Sigmoid colon (tissue), 7 donors: ENCODE data around the gene CSPG4. TPM values are rescaled to one million over a fixed set of nuclear protein-coding genes. Genes with fewer than 3 reads are reported as not detected.
"Not testable (repeated sequence)": the region's sequence is repeated elsewhere in the genome, so short reads cannot be mapped to it uniquely, and the experiment has no call there.

Source experiments
- DNase-seq: peaks from one replicate; pipeline ENCODE4 v3.0.0-alpha.2; 2019
- H3K27ac ChIP-seq, 4 donors: fragments of 200-600 bp; sonication (generic); one replicate each; pipeline ENCODE4 v1.5.1; 2016 to 2019; ENCODE audit warnings: mild to moderate bottlenecking in 1 of 4
- H3K27me3 ChIP-seq, 3 donors: fragments of 200-600 bp; sonication (generic); one replicate each; pipeline ENCODE4 v1.5.1; 2019; ENCODE audit warnings: mild to moderate bottlenecking in 1 of 3
- H3K36me3 ChIP-seq, 4 donors: fragments of 200-600 bp; sonication (generic); one replicate each; pipeline ENCODE4 v1.5.1; 2016 to 2019
- H3K4me1 ChIP-seq, 4 donors: fragments of 200-600 bp; sonication (generic); one replicate each; pipeline ENCODE4 v1.5.1; 2017 to 2019
- H3K4me3 ChIP-seq, 4 donors: fragments of 200-600 bp; sonication (generic); one replicate each; pipeline ENCODE4 v1.5.1; 2017 to 2019; ENCODE audit warnings: mild to moderate bottlenecking in 2 of 4, moderate library complexity in 1 of 4
- H3K9me3 ChIP-seq, 4 donors: fragments of 200-600 bp in 3 of 4; sonication (generic) in 3 of 4; one replicate each; pipeline versions ENCODE4 v1.5.1 to v1.6.1; 2013 to 2019
- EP300 ChIP-seq, 4 donors: sonication (generic); formaldehyde crosslinking; IDR thresholded peaks; one replicate each; pipeline ENCODE4 v1.6.1; 2017; ENCODE audit warnings: antibody characterized with exemption in 4 of 4
- POLR2A ChIP-seq, 2 donors: fragments of 450-650 bp; IDR thresholded peaks; one replicate each; pipeline ENCODE4 v1.6.1; 2016; ENCODE audit warnings: antibody characterized with exemption in 2 of 2, mild to moderate bottlenecking in 2 of 2, moderate library complexity in 2 of 2
- POLR2AphosphoS5 ChIP-seq, 4 donors: sonication (generic); formaldehyde crosslinking; IDR thresholded peaks; one replicate each; pipeline ENCODE4 v1.6.1; 2017; ENCODE audit warnings: antibody characterized with exemption in 4 of 4
- WGBS, 2 donors: extraction: QIAGEN DNeasy Blood & Tissue Kit; methylation state at CpG; one replicate each; pipeline ENCODE4 v1.1.7; 2013; 5-methylcytosine and 5-hydroxymethylcytosine counted together
- intact Hi-C: fragments of 100-400 bp; cut with DNase I; formaldehyde crosslinking; loops from one replicate; pipeline ENCODE4 v1.15.1; 2023
- polyA plus RNA-seq, 3 donors: library from polyadenylated mRNA; stranded (reverse); fragments of 200-250 nt; gene quantifications; one replicate each; pipeline ENCODE4 v1.2.3, GENCODE V29; 2013
- total RNA-seq, 4 donors: library from RNA; depleted of rRNA; stranded (reverse); fragments of >200 nt; gene quantifications; one replicate each; pipeline ENCODE4 v1.1.0, GENCODE V29; 2016
- TF ChIP-seq, protein P1 (sequence below), 4 experiments: fragments of 450-650 bp in 3 of 4; fragments of 200-600 bp in 1 of 4; IDR thresholded peaks; one replicate each; pipeline ENCODE4 v1.5.1; 2016 to 2019; ENCODE audit warnings: antibody characterized with exemption in 4 of 4, mild to moderate bottlenecking in 3 of 4, moderate library complexity in 2 of 4
- donor health status: healthy with polysubstance abuse.
- donor health status: Bipolar disorder and iron deficiency.
- donor health status: healthy.

CSPG4 gene
- total and polyA plus RNA-seq, 7 donors: 0.23 to 151 (median 45.7) TPM

DNA sequence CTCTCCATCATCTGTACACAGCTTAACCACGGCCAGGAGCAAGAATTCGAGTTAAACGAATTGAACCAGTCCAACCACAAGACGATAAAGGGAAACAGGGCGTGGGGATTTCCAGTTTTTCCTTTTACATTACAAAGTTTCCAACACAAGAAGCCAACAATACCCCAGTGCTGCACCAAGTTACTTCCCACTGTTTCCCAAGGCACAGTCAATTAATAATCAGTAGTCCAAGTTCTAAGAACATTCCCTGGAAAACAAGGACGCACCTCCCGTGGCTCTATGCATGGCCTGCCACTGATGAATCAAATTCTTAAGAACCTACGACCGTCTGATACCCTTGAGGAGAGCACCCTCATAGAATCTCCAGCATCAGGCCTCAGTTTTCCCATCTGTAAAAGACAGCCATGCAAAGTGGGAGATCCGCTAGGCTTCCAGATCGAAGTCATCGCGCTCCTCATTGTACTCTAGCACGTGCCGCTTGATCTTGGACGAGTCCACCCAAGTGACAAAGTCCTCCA lies 73.4 kb downstream of the CSPG4 start:
- intact Hi-C loops: loop anchor here (5.0 kb wide), 3 partner anchors 43 to 163 kb away; no protein-coding TSS in a partner anchor
- Histone ChIP-seq H3K27ac (peak overlapping the region; percentile 88 to 93 (median 92)), H3K9me3 (no peaks in the 10 kb centered on the region), H3K4me1 (peaks cover 0 to 41% (median 29%) of the 10 kb centered on the region in 4 donors), H3K4me3 (peak overlapping the region; percentile 76 to 84 (median 81)), H3K36me3 (no peaks in the 10 kb centered on the region), H3K27me3 (no peaks in the 10 kb centered on the region)
- 1% methylated on average over 16 of the region's 16 CpGs for WGBS, 2 donors
- no peak for DNase-seq
- TF ChIP-seq EP300 (IDR thresholded peaks at IDR 0.05) (no peak), POLR2AphosphoS5 (IDR thresholded peaks at IDR 0.05) (no peak), POLR2A (IDR thresholded peaks at IDR 0.05) (no peak)
- TF ChIP-seq, protein P1, sequence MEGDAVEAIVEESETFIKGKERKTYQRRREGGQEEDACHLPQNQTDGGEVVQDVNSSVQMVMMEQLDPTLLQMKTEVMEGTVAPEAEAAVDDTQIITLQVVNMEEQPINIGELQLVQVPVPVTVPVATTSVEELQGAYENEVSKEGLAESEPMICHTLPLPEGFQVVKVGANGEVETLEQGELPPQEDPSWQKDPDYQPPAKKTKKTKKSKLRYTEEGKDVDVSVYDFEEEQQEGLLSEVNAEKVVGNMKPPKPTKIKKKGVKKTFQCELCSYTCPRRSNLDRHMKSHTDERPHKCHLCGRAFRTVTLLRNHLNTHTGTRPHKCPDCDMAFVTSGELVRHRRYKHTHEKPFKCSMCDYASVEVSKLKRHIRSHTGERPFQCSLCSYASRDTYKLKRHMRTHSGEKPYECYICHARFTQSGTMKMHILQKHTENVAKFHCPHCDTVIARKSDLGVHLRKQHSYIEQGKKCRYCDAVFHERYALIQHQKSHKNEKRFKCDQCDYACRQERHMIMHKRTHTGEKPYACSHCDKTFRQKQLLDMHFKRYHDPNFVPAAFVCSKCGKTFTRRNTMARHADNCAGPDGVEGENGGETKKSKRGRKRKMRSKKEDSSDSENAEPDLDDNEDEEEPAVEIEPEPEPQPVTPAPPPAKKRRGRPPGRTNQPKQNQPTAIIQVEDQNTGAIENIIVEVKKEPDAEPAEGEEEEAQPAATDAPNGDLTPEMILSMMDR (IDR thresholded peaks at IDR 0.05): no peak

DNA sequence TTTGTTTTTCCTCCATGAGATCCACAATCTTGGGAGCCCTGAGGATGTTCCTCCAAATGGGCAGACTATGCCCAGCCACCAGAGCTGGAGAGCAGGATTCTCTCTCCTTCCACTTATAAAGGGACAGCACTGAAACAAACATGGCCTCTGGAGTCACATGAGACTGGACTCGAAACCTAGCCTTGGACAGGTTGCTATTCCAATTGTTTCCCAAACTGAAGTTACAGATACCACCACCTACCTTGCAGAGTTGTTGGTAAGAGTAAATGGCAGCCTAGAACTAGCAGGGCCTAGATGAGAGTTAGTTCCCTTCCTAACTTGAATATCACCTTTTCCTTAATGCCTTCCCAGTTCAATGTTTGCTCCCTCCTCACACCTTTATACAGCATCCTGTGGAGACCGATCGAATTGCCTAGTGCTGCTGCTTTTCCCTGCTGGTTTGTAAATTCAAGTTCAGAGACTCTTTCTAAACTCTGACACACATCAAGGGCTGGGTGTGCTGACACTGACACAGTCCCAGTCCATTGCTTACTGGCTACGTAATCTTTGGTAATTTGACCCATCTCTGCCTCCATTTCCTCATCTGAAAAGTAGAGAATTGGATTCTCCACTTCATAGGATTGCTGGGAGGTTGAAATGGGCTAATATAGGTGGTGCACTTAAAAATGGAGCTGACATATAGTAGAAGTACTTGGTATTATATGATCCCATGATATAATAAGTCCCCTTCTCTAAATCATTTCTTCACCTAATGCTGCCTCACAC lies 75.2 kb downstream of the CSPG4 start:
- Histone ChIP-seq H3K4me3 (peak overlapping the region in 1 of 4 donors; percentile 80), H3K27ac (peak overlapping the region; percentile 88 to 93 (median 92)), H3K4me1 (peaks cover 0 to 41% (median 29%) of the 10 kb centered on the region in 4 donors), H3K9me3 (no peaks in the 10 kb centered on the region), H3K36me3 (no peaks in the 10 kb centered on the region), H3K27me3 (no peaks in the 10 kb centered on the region)
- no peak for DNase-seq
- TF ChIP-seq EP300 (IDR thresholded peaks at IDR 0.05) (no peak), POLR2AphosphoS5 (IDR thresholded peaks at IDR 0.05) (no peak), POLR2A (IDR thresholded peaks at IDR 0.05) (no peak)
- TF ChIP-seq, protein P1 (IDR thresholded peaks at IDR 0.05): no peak
- intact Hi-C loops: loop anchor here (5.0 kb wide), 3 partner anchors 45 to 165 kb away; no protein-coding TSS in a partner anchor
- 68% methylated on average over 4 of the region's 4 CpGs for WGBS, 2 donors

DNA sequence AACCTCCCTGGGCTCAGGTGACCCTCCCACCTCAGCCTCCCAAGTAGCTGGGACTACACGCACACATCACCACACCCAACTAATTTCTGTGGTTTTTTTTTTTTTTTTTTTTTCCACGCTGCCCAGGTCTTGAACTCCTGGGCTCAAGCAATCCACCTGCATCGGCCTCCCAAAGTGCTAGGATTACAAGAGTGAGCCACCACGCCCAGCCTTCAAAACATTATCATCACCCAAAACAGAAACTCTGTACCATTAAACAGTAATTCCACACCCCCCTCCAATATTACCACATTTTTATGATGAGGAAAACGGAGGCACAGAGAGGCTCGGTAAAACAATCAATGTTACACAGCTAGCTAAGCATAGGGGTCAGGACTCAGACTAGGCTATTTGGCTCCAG lies 76.6 kb downstream of the CSPG4 start:
- Histone ChIP-seq H3K36me3 (no peaks in the 10 kb centered on the region), H3K4me3 (no peak overlapping the region), H3K4me1 (peaks cover 0 to 40% (median 28%) of the 10 kb centered on the region in 4 donors), H3K27ac (no peak overlapping the region), H3K27me3 (no peaks in the 10 kb centered on the region), H3K9me3 (no peaks in the 10 kb centered on the region)
- WGBS, 2 donors: 39 to 73% methylated on average over 6 of the region's 6 CpGs
- intact Hi-C loops: loop anchor here (5.0 kb wide), 3 partner anchors 46 to 166 kb away; no protein-coding TSS in a partner anchor
- TF ChIP-seq POLR2A (IDR thresholded peaks at IDR 0.05): no peak
- DNase-seq: no peak

DNA sequence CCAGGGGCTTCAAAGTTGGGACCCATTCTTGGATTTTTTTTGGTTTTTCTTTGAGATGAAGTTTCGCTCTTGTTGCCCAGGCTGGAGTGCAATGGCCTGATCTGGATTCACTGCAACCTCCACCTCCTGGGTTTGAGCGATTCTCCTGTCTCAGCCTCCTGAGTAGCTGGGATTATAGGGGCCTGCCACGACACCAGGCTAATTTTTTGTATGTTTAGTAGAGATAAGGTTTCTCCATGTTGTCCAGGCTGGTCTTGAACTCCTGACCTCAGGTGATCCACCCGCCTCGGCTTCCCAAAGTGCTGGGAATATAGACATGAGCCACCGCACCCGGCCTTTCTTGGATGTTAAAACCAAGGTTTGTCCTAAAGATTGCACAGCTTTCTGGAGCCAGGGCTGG lies 78.7 kb downstream of the CSPG4 start:
- DNase-seq, H3K36me3 ChIP-seq, H3K9me3 ChIP-seq, intact Hi-C loops, H3K27ac ChIP-seq, H3K27me3 ChIP-seq, H3K4me3 ChIP-seq: not testable (repeated sequence)
- WGBS, 2 donors: 93 to 94% methylated on average over 7 of the region's 7 CpGs
- H3K4me1 ChIP-seq: peaks cover 0 to 29% (median 19%) of the 10 kb centered on the region in 4 donors

DNA sequence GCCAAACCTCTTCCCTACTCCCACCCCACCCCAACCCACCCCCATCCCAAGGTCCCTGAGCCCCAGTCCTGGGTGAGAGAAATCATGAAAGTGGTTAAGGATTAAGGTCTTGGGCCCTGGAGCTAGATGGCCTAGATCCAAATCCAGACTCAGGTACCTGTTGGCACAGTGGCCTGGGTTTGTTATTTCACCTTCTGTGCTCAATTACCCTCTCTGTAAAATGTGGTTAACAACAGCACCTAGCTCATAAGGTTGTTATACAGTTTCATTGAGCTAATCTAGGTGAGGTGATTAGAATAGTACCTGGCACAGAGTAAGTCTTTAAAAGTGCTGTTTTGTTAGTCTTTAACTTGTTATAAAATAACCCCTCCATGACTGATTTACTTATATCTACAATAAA lies 80.7 kb downstream of the CSPG4 start:
- intact Hi-C loops: no loop called here
- Histone ChIP-seq H3K4me1 (peaks cover 0 to 9% (median under 1%) of the 10 kb centered on the region in 4 donors), H3K27ac (no peak overlapping the region), H3K36me3 (no peaks in the 10 kb centered on the region), H3K4me3 (no peak overlapping the region), H3K9me3 (no peaks in the 10 kb centered on the region), H3K27me3 (no peaks in the 10 kb centered on the region)
- DNase-seq: no peak
- TF ChIP-seq POLR2AphosphoS5 (IDR thresholded peaks at IDR 0.05): no peak
- TF ChIP-seq POLR2A (IDR thresholded peaks at IDR 0.05): no peak
- no peak for TF ChIP-seq EP300 (IDR thresholded peaks at IDR 0.05)

DNA sequence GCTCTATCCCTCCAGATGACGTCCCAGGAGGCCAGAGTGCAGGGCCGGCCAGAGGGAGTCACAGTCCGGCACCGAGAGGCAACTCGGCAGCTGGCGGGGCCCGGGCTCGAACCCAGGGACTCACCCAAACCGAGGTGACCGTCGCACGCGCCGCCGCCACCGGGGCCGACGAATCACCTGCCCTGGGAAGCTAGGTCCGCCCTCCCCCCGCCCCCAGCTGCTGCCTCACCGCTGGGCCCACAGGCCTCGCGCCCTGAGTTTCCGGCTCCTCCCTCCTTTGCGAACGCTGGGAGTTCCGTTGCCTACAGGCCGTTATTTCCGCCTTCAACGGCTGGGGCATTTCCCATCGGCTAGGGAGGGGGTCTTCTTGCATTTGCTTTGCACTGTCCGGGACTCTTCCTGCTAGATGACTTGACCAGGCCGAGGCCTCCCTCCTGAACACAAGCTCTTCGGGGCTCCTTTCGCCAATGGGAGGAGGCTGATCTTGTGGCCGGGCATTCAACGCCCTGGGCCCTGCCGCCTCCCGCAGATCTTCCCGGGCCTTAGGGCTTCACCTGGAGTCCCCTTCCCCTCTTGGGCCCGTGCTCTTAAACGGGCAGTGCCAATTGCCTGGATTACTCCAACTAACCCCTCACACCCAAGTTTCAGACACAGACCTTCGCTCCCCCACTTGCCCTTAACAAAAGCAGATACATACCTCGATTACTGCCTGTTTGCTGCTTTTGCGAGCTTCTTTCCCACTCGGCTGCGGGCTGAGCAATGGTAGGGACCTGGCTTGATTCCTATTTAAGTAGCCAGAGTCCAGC lies 86.9 kb downstream of the CSPG4 start, which contains the start of gene SNUPN:
TSS of gene SNUPN (minus strand) at position 184 of the 806 bp plus-strand sequence. CDS start 4,674 bp downstream, outside the sequence.
- intact Hi-C loops: loop anchor here (2.0 to 5.0 kb wide), 2 partner anchors 47 to 173 kb away; partner anchors contain the start of genes PTPN9 and SIN3A
- Histone ChIP-seq H3K27me3 (no peaks in the 10 kb centered on the region), H3K36me3 (peaks cover 0 to under 1% (median 0%) of the 10 kb centered on the region in 4 donors), H3K4me1 (peaks cover 0 to 21% (median 14%) of the 10 kb centered on the region in 4 donors), H3K4me3 (peak within 1 kb of the TSS; percentile 73 to 97 (median 94)), H3K27ac (peak within 1 kb of the TSS; percentile 90 to 98 (median 94)), H3K9me3 (no peaks in the 10 kb centered on the region)
- DNase-seq: peak; percentile 96
- 2% methylated on average over 47 of the region's 47 CpGs for WGBS, 2 donors
- TF ChIP-seq POLR2A (IDR thresholded peaks at IDR 0.05): peak; percentile 36 to 53
- TF ChIP-seq, protein P1 (IDR thresholded peaks at IDR 0.05): no peak
- no peak for TF ChIP-seq EP300 (IDR thresholded peaks at IDR 0.05)
- peak; percentile 69 to 81 (median 77) for TF ChIP-seq POLR2AphosphoS5 (IDR thresholded peaks at IDR 0.05)
